Measurements from ENCODE around the gene AQP12B.
"Not testable (repeated sequence)": the region's sequence is repeated elsewhere in the genome, so short reads cannot be mapped to it uniquely, and the experiment has no call there.

Gene AQP12B

GRCh38 chr2:240683329-240683979, 769 bp upstream of the AQP12B start:
- not testable (repeated sequence) for DNase-seq

GRCh38 chr2:240680185-240680584, 2.5 kb downstream of the AQP12B start:
- not testable (repeated sequence) for DNase-seq

DNA sequence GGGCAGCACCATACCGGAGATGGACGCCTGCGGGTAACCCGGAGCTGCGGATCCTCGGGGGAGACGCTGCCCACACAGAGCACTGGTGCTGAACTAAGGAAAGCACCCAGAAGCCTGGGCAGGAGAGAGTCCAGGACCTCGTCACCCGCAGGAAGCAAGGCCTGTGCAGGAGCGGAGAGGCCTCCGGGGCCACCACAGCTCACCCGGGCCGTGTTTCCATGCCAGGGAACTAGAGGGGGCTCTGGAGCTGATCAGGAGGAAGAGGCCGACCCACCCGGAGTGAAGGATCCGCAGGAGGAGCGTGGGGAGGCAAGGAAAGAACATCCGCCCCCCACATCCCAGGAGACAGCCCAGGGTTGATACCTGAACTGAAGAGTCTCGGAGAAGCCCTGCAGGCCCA, 3.8 kb downstream of the AQP12B start:
- DNase-seq, result not testable (repeated sequence)

DNA sequence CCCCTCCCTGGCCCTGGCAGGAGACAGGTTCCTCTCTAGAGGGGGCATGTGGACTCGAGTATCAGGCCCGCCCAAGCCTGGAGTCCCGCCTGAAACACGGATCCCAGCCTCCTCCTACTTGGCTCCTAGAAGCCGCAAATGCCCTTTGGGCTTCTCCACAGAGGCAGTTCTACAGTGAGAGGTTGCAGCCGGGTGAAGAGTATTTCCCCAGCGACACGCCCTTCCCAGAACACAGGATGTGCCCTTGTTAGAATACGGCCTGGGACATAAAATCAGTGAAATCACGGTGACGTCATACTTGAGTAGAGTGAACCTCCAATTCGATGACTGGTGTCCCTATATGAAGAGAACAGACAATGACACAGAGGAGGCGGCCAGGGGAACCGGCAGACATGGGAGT, 4.6 kb downstream of the AQP12B start:
- DNase-seq, result not testable (repeated sequence)

- DNase-seq, result not testable (repeated sequence)
Observed at GRCh38 chr2:240675345-240675744, 7.3 kb downstream of the AQP12B start.

GRCh38 chr2:240674461-240675184, 8.1 kb downstream of the AQP12B start:
- DNase-seq, result not testable (repeated sequence)

DNA sequence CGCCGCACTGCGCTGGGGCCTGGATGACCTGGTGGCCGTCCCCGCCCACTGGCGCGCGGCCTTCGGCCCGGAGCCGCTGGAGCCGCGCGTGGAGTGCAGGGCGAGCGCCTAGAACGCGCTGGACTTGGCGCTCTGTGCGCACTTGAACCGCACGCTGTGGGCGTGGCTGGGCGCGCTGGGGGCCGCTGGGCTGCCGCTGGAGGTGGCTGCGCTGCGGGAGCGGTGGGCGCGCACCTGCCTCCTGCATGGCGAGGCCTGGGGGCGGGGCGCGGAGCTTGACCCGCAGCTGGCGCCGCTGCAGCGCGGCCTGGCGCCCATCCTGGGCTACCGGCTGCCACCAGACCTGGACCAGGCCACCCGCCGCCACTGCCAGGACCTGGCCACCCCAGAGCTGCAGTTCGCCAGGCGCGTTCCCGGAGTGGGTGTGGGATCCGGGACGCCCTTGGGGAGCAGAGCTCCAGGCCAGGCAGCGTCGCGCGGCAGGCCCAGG, 9.9 kb downstream of the AQP12B start:
- no peak for DNase-seq

DNA sequence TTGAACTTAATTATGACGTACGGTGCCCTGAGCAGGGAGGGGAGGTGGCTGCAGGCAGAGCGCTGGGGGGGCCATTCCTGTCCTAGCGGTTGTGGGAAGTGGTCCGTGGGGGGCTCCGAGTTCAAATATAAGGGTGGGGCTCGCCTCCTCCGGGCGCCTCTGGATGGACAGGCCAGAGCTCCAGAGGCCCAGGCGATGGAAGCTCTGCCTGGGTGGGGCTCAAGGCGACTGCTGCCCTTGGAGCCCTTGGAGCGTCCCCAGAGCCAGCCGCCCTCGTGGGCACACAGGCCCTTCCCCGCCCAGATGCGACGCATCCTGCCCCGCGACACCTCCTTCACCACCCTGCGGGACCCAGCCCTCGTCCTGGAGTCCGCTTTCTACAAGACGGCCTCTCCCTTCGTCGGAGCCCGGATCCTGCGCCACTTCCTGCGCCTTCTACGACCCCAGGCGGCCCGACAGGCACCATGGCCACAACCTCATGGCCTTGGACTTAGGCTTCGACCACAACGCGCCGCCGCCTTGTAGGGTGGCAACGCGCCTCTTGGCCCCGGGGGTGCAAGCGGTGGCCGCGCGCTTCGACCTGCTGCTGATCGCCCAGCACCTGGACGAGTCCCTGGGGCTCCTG, 10.5 kb downstream of the AQP12B start:
- DNase-seq, result no peak

- no peak for DNase-seq
Observed at GRCh38 chr2:240670950-240671349, 11.7 kb downstream of the AQP12B start.

- no peak for DNase-seq
Observed at GRCh38 chr2:240670402-240670801, 12.3 kb downstream of the AQP12B start.

DNA sequence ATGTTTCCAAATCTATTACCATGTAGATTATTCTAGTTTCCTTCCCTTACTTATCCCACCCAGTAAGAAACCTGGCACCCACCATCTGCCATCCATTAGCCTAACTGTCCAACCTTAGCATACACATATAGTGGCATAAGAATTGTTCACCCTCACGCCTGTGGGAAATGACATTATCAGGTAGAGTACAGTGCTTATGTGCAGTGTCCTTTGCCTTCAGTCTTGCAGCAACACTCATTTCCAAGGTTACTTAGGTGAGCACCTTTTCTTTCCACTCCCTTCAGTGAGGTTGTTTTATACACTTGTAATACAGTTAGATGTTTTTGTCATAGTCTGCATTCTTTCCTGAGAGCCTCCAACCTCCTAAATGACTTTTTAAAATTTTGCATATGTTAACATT, 18.1 kb downstream of the AQP12B start:
- DNase-seq, result no peak

DNA sequence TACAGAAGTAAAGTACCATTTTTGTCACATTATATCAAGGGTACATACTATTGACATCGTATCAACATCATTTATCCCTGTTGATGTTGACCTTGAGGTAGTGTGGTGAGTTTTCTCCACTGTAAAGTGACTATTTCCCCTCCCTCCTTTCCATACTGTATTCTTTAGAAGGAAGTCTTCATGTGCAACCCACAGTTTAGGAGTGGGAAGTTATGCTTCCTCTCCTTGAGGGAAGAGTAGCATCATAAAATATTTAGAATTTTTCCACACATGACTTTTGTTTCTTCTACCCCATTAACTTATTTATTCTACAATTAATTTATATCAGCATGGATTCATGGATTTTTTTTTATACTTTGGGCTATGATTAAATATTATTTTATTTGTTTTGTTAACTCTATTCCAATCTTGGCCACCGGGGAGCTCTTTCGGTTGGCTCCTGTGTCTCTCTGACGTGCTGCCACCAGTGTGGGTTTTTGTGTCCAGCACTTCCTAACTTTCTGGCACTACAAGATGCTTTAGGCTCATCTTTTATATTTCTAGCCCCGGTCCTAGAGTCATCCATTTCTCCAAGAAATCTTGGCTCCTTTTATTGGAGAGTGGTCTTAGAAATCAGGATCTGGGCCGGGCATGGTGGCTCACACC, 19.0 kb downstream of the AQP12B start:
- DNase-seq, result no peak

DNA sequence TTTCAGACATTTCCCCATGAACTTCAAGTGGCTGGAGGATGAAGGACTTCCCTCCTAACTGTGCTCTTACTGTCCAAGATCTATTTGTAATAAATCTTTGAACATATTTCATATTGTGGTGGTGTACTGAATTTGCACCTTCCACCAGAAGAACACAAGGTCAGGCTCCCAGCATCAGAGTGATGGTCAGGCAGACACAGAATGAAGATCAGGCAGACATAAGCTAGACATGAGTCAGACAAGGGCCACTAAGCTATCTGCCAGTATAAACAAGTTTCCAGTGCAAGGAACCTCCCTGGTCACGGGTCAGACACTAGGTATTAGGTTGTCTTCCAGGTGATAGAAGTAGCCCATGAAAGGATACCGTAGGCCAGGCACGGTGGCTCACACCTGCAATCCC, 20.0 kb downstream of the AQP12B start:
- no peak for DNase-seq

- DNase-seq, result not testable (repeated sequence)
Observed at GRCh38 chr2:240659883-240660282, 22.8 kb downstream of the AQP12B start.

DNA sequence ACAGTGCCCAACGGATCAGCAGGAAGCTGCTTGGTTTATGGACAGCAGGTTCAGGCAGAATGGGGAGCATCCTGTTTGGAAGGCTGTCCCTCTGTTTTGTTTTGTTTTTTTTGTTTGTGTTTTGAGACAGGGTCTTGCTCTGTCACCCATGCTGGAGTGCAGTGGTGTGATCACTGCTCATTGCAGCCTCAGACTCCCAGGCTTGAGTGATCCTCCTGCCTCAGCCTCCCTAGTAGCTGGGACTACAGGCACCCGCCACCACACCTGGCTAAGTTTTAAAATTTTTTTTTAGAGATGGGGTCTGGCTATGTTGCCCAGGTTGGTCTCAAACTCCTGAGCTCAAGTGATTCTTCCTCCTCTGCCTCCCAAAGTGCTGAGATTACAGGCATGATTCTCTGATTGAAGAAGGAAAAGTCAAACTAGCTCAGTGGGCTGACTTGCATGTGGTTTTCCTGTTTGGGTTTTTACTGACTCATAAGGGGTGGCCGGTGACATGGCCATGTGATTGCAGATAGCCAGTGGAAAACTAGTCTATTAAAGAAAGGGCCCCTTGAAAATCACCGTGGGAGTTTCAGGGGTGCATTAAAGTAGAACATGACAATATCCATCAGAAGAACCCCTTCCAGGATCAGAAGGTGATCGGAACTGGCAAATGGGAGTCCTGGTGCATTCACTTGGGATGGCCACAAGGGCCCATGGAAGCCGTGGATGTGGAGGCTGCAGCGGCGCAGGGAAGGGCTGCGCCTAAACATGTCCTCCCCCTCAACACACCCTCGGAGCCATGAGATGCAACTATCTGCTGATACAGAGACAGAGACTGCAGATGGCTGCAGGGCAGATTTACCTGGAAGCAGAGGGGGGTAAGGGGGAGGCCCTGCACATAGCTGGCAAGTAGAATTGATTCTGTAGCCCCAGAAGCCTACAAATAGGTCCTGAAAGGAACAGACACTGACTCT, 26.5 kb downstream of the AQP12B start:
- DNase-seq, result no peak

DNA sequence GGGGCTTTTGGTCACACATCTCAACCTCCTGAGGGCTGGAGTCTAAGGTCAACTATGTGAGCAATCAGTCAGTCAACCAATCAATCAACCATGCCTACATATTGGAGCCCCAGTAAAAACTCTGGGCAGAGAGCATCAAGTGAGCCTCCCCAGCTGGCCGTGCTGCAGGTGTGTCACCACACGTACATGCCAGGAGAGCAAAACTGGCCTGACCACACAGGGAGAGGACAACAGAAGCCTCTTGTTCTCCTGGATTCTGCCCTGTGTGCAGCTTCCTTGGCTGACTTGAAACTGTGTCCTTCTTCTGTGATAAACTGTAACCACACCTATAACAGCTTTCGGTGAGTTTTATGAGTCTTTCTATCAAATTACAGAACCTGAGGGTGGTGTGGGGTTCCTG, 31.5 kb downstream of the AQP12B start:
- DNase-seq, result no peak

GRCh38 chr2:240650254-240650965, 32.3 kb downstream of the AQP12B start:
- no peak for DNase-seq

- no peak for DNase-seq
Observed at GRCh38 chr2:240649331-240649730, 33.4 kb downstream of the AQP12B start.

DNA sequence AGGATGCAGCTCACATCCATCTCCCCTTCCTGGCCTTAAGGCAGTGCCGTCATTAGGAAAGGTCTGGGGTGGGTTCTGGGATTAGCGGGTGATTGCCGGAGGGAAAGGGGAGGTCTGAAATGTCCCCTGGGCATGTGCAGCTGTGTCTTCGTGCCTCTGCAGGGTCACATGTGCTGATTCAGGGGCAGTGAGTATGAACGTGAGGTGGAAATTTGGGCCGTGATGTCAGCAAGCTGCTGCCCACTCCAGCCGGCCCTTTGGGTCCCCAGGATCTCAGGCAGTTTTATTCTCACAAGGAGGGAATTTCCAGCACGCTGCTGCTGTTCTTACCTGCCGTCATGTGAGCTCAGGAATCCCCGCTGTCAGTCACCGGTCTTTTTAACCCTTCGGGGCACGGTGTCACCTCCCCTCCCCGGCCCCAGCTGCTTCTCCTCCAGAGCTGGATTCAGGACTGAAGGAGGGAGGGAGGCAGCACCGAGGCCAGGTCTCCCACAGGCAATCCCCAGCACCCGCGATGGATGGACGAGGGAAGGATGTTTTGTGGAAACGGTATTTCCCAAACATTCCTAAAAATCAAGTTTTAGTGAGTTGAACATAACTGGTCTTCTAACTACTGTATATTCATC, 33.9 kb downstream of the AQP12B start:
- DNase-seq, result no peak

DNA sequence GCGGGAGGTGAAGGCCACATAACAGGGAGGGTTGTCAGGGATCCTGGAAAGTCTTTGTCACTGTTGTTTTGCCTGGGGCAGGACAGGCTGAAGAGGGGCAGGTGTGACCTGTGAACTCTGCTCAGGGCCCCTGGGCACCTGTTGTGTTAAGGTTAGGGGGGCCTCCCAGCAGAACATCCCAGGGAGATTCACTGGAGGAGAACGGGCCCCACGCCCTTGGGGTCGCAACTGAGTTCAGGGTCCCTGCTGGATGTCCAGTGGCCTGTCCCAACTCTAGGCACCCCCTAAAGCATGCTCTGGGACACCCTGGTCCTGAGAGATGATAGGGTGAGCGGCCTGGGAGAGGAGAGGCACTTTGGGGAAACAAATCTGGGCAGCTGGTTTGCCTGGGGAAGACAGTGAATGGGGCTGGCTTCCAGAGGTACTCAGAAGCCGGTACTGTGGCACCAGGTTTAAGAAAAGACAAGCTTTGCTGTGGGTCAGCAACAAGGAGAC, 34.5 kb downstream of the AQP12B start:
- DNase-seq, result no peak

Measured in DMS79 (cell line).